Heart left ventricle (tissue), 16 donors: ENCODE measurements around the gene RSPH6A. TPM values are rescaled to one million over a fixed set of nuclear protein-coding genes. Genes with fewer than 3 reads are reported as not detected.
A peak's percentile ranks its signal among the peaks of the same experiment; 100 is the strongest.

Experiments
- ATAC-seq, 4 donors: fragments of 200-7000 bp; cut with Tn5 transposase; one replicate each; pipeline ENCODE4 v1.9.1; 2020 to 2022; ENCODE audit warnings: moderate library complexity in 4 of 4, mild to moderate bottlenecking in 3 of 4, moderate number of reproducible peaks in 1 of 4
- DNase-seq, 5 donors: peaks; one replicate each; pipeline ENCODE4 v3.0.0-alpha.2; 2020
- H3K27ac ChIP-seq, 12 donors: fragments of 200-600 bp; sonication (generic) in 4 of 12; one replicate each; pipeline versions ENCODE4 v1.5.0 to v1.8.0; 2016 to 2022; ENCODE audit warnings: mild to moderate bottlenecking in 2 of 12
- H3K27me3 ChIP-seq, 9 donors: fragments of 200-600 bp; sonication (generic) in 2 of 9; one replicate each; pipeline versions ENCODE4 v1.5.1 to v1.8.0; 2016 to 2022; ENCODE audit warnings: mild to moderate bottlenecking in 3 of 9
- H3K36me3 ChIP-seq, 9 donors: fragments of 200-600 bp; sonication (generic) in 2 of 9; one replicate each; pipeline versions ENCODE4 v1.5.0 to v1.8.0; 2018 to 2022; ENCODE audit warnings: mild to moderate bottlenecking in 2 of 9
- H3K4me1 ChIP-seq, 12 donors: fragments of 200-600 bp; sonication (generic) in 4 of 12; one replicate each; pipeline versions ENCODE4 v1.5.0 to v1.8.0; 2016 to 2022; ENCODE audit warnings: mild to moderate bottlenecking in 3 of 12
- H3K4me3 ChIP-seq, 12 donors: fragments of 200-600 bp; sonication (generic) in 4 of 12; one replicate each; pipeline versions ENCODE4 v1.5.0 to v1.8.0; 2017 to 2022; ENCODE audit warnings: mild to moderate bottlenecking in 9 of 12, moderate library complexity in 4 of 12
- H3K9me3 ChIP-seq, 12 donors: fragments of 200-600 bp; sonication (generic) in 4 of 12; one replicate each; pipeline versions ENCODE4 v1.5.0 to v1.8.0; 2016 to 2022; ENCODE audit warnings: mild to moderate bottlenecking in 1 of 12
- CTCF ChIP-seq, 12 donors: fragments of 200-600 bp; sonication (generic) in 4 of 12; IDR thresholded peaks; one replicate each; pipeline versions ENCODE4 v1.5.0 to v1.8.0; 2018 to 2022; ENCODE audit warnings: antibody characterized with exemption in 12 of 12, mild to moderate bottlenecking in 5 of 12
- POLR2A ChIP-seq, 2 donors: fragments of 450-650 bp; IDR thresholded peaks; one replicate each; pipeline ENCODE4 v1.6.1; 2017; ENCODE audit warnings: antibody characterized with exemption in 2 of 2, mild to moderate bottlenecking in 2 of 2, moderate library complexity in 2 of 2
- WGBS, 4 donors: extraction: QIAGEN DNeasy Blood & Tissue Kit in 2 of 4; methylation state at CpG; one replicate each; pipeline versions ENCODE4 v1.1.5 to v1.1.7; 2013 to 2018; 5-methylcytosine and 5-hydroxymethylcytosine counted together
- intact Hi-C, 10 donors: fragments of 100-400 bp; cut with DNase I; formaldehyde crosslinking; loops; one replicate each; pipeline versions ENCODE4 v1.11.1 to v1.14.2; 2022
- polyA plus RNA-seq, 2 donors: library from polyadenylated mRNA; stranded (reverse); fragments of 200-250 nt; gene quantifications; one replicate each; pipeline ENCODE4 v1.2.3, GENCODE V29; 2013
- total RNA-seq, 9 donors: library from RNA; depleted of rRNA in 2 of 9; stranded (reverse); fragments of >200 nt in 2 of 9; fragmentation: NEBNext Ultra II Directional in 3 of 9; extraction: Animal tissue kit (Norgen Biotek cat#: 25700) in 3 of 9; gene quantifications; one replicate each; pipeline versions ENCODE4 v1.1.0 to v1.2.4, GENCODE V29; 2016 to 2023
- donor health status: ischemic (EF 13 %, LVEDD 7.1; RV severe dilation, severe dysfunction).
- donor health status: healthy with polysubstance abuse.
- donor health status: DM: no; HTN: yes; CAD: no.
- donor health status: DM: no; HTN: no; CAD: no.
- donor health status: ischemic (EF 25% LVEDD 6.9; RV normal size, moderate dysfunction).
- donor health status: ischemic (EF 25% LVEDD 5.7; RV mildly dilated, moderate dysfunction).
- donor health status: healthy.
- donor health status: DM: yes; HTN: yes; CAD: no.
- donor health status: ischemic (EF 35%, LVEDD 5.7; RV mildly dilated, moderate dysfunction).
- donor health status: nonischemic (EF 11% LVEDD 7.7; RV severe dilation, severe dysfunction).
- donor health status: DM: yes; HTN: yes; CAD: no.
- donor health status: PGD.
- donor health status: ischemic (EF 29% LVEDD 5.4; RV normal size, mild dysfunction).
- donor health status: nonischemic (EF 23%, LVEDD 6.1; RV moderate dilation, normal function).

Gene RSPH6A
- total and polyA plus RNA-seq, 11 donors, result not detected

- peaks cover 0 to 77% (median 51%) of the 10 kb centered on the region in 12 donors for H3K4me1 ChIP-seq
These were observed 32.9 kb downstream of the RSPH6A start, which contains the start of gene DMPK for GRCh38 chr19:45782162-45782691. Gene DMPK (minus strand): TSS chr19:45782490. CDS start chr19:45782352, 138 bp downstream.

GRCh38 chr19:45781214-45782161 lies 33.6 kb downstream of the RSPH6A start:
- H3K4me3 ChIP-seq, result peak overlapping the region; percentile 37 to 92 (median 63)
- H3K9me3 ChIP-seq, result no peaks in the 10 kb centered on the region
- 24 to 39% (median 35%) methylated on average over 12 to 17 of the region's 17 CpGs for WGBS, 4 donors
- peak in 2 of 5 donors; percentile 50 to 78 for DNase-seq
- H3K27ac ChIP-seq, result peak overlapping the region; percentile 74 to 98 (median 95)
- no peak for TF ChIP-seq POLR2A (IDR thresholded peaks at IDR 0.05)
- peaks cover 0 to 75% (median 51%) of the 10 kb centered on the region in 12 donors for H3K4me1 ChIP-seq
- peak in 2 of 4 donors; percentile 7 for ATAC-seq
- H3K36me3 ChIP-seq, result peaks cover 0 to 44% (median 35%) of the 10 kb centered on the region in 9 donors
- peaks cover 0 to 72% (median 0%) of the 10 kb centered on the region in 9 donors for H3K27me3 ChIP-seq
- intact Hi-C loops, result loop anchor here in 1 of 10 donors (2.0 kb wide), 1 partner anchor 17 kb away; no protein-coding TSS in a partner anchor

More at GRCh38 chr19:45782162-45782691, 32.9 kb downstream of the RSPH6A start, which contains the start of gene DMPK:
- Histone ChIP-seq H3K27ac (peak within 1 kb of the TSS; percentile 74 to 98 (median 95)), H3K9me3 (no peaks in the 10 kb centered on the region), H3K4me3 (peak within 1 kb of the TSS; percentile 37 to 92 (median 63)), H3K36me3 (peaks cover 0 to 44% (median 35%) of the 10 kb centered on the region in 9 donors), H3K27me3 (peaks cover 0 to 74% (median 0%) of the 10 kb centered on the region in 9 donors)
- TF ChIP-seq CTCF (IDR thresholded peaks at IDR 0.05) (no peak), POLR2A (IDR thresholded peaks at IDR 0.05) (peak in 1 of 2 donors; percentile 46)
- WGBS, 4 donors, result 6 to 20% (median 16%) methylated on average over 8 to 18 of the region's 18 CpGs
- ATAC-seq (peak; percentile 64 to 75 (median 68)), DNase-seq (peak; percentile 77 to 84 (median 78))
- intact Hi-C loops, result no loop called here

- Histone ChIP-seq H3K27ac (peak overlapping the region in 10 of 12 donors; percentile 32 to 98 (median 96)), H3K4me1 (peaks cover 0 to 66% (median 48%) of the 10 kb centered on the region in 12 donors), H3K4me3 (peak overlapping the region; percentile 37 to 92 (median 63)), H3K36me3 (peaks cover 0 to 39% (median 29%) of the 10 kb centered on the region in 9 donors), H3K9me3 (no peaks in the 10 kb centered on the region), H3K27me3 (peaks cover 0 to 66% (median 0%) of the 10 kb centered on the region in 9 donors)
- DNase-seq, result no peak
- TF ChIP-seq POLR2A (IDR thresholded peaks at IDR 0.05) (no peak), CTCF (IDR thresholded peaks at IDR 0.05) (no peak)
- intact Hi-C loops, result loop anchor here in 1 of 10 donors (2.0 kb wide), 1 partner anchor 18 kb away; no protein-coding TSS in a partner anchor
- no peak for ATAC-seq
- WGBS, 4 donors, result 17 to 25% (median 25%) methylated on average over 13 of the region's 13 CpGs
These were observed 34.5 kb downstream of the RSPH6A start for GRCh38 chr19:45780448-45781213.

- Histone ChIP-seq H3K4me1 (peaks cover 0 to 61% (median 44%) of the 10 kb centered on the region in 12 donors), H3K4me3 (peak overlapping the region in 9 of 12 donors; percentile 37 to 92 (median 71)), H3K27ac (peak overlapping the region in 8 of 12 donors; percentile 13 to 98 (median 96)), H3K36me3 (peaks cover 0 to 38% (median 28%) of the 10 kb centered on the region in 9 donors), H3K27me3 (peaks cover 0 to 62% (median 0%) of the 10 kb centered on the region in 9 donors), H3K9me3 (no peaks in the 10 kb centered on the region)
- no peak for TF ChIP-seq POLR2A (IDR thresholded peaks at IDR 0.05)
- no peak for TF ChIP-seq CTCF (IDR thresholded peaks at IDR 0.05)
- intact Hi-C loops, result loop anchor here in 1 of 10 donors (2.0 kb wide), 1 partner anchor 19 kb away; no protein-coding TSS in a partner anchor
- WGBS, 4 donors, result 39 to 55% (median 44%) methylated on average over 4 of the region's 4 CpGs
- no peak for DNase-seq
- no peak for ATAC-seq
These were observed 35.0 kb downstream of the RSPH6A start for GRCh38 chr19:45780146-45780447.
